ENCODE results near the gene CCDC188. TPM values are rescaled to one million over a fixed set of nuclear protein-coding genes. Genes with fewer than 3 reads are reported as not detected.

CCDC188 gene
- total RNA-seq, result not detected

- CTCF ChIA-PET, result no interaction called here
These were observed at the start of gene CCDC188 for GRCh38 chr22:20150381-20151275. TSS of gene CCDC188 (minus strand) at chr22:20151055. CDS start at chr22:20150986, 69 bp downstream.

GRCh38 chr22:20199906-20200305 lies 49.1 kb upstream of the CCDC188 start:
- CTCF ChIA-PET, result no interaction called here

More at GRCh38 chr22:20150381-20151275, at the start of gene CCDC188:
- POLR2A ChIA-PET, result interaction anchor here (0.6 kb wide), 1 partner anchor 51 kb away, joined by 4 read pairs; no protein-coding TSS in a partner anchor

GRCh38 chr22:20199413-20199842 lies 48.6 kb upstream of the CCDC188 start:
- CTCF ChIA-PET, result no interaction called here
- POLR2A ChIA-PET, result no interaction called here

More at GRCh38 chr22:20199906-20200305, 49.1 kb upstream of the CCDC188 start:
- POLR2A ChIA-PET, result no interaction called here

- ChIA-PET CTCF (no interaction called here), POLR2A (no interaction called here)
These were observed 47.9 kb upstream of the CCDC188 start for GRCh38 chr22:20198557-20199319.

GRCh38 chr22:20197407-20198030 lies 46.7 kb upstream of the CCDC188 start:
- POLR2A ChIA-PET, result no interaction called here
- CTCF ChIA-PET, result no interaction called here

- CTCF ChIA-PET, result interaction anchor here (0.6 to 1.2 kb wide), 2 partner anchors 10 to 1051 kb away, joined by 3 read pairs; no protein-coding TSS in a partner anchor
- POLR2A ChIA-PET, result no interaction called here
These were observed 45.4 kb upstream of the CCDC188 start for GRCh38 chr22:20196094-20196842.

GRCh38 chr22:20194681-20195593 lies 44.1 kb upstream of the CCDC188 start:
- CTCF ChIA-PET, result interaction anchor here (1.2 kb wide), 1 partner anchor 8 kb away, joined by 3 read pairs; no protein-coding TSS in a partner anchor

GRCh38 chr22:20193761-20194494 lies 43.1 kb upstream of the CCDC188 start:
- POLR2A ChIA-PET, result no interaction called here
- CTCF ChIA-PET, result no interaction called here

More at GRCh38 chr22:20194681-20195593, 44.1 kb upstream of the CCDC188 start:
- POLR2A ChIA-PET, result no interaction called here

- POLR2A ChIA-PET, result no interaction called here
- CTCF ChIA-PET, result no interaction called here
These were observed 42.3 kb upstream of the CCDC188 start for GRCh38 chr22:20192972-20193760.

GRCh38 chr22:20192293-20192971 lies 41.6 kb upstream of the CCDC188 start:
- ChIA-PET CTCF (no interaction called here), POLR2A (no interaction called here)

GRCh38 chr22:20191803-20192202 lies 40.9 kb upstream of the CCDC188 start:
- POLR2A ChIA-PET, result no interaction called here
- CTCF ChIA-PET, result no interaction called here

GRCh38 chr22:20191000-20191515 lies 40.2 kb upstream of the CCDC188 start:
- ChIA-PET CTCF (no interaction called here), POLR2A (no interaction called here)

- CTCF ChIA-PET, result no interaction called here
- POLR2A ChIA-PET, result no interaction called here
These were observed 37.7 kb upstream of the CCDC188 start for GRCh38 chr22:20188567-20188877.

- ChIA-PET CTCF (no interaction called here), POLR2A (no interaction called here)
These were observed 37.1 kb upstream of the CCDC188 start for GRCh38 chr22:20187777-20188566.

- ChIA-PET CTCF (interaction anchor here (1.4 kb wide), 1 partner anchor 8 kb away, joined by 3 read pairs; no protein-coding TSS in a partner anchor), POLR2A (no interaction called here)
These were observed 36.2 kb upstream of the CCDC188 start for GRCh38 chr22:20186871-20187546.
